SK-N-SH (cell line): ENCODE data around the gene ABCC4.

Experiments used
- ELF1 ChIP-seq: IDR thresholded peaks from 2 replicates; pipeline ENCODE4 v1.4.0; 2012
- GABPA ChIP-seq: IDR thresholded peaks from 2 replicates; pipeline ENCODE4 v1.4.0; 2012; ENCODE audit warnings: low read depth, mild to moderate bottlenecking
- REST ChIP-seq: IDR thresholded peaks from 2 replicates; pipeline ENCODE4 v1.6.1; 2012; ENCODE audit warnings: mild to moderate bottlenecking, low read depth, low read length, moderate library complexity
- TF ChIP-seq, protein P1 (sequence below): fragments of 200-600 bp; sonication (generic); IDR thresholded peaks from 2 replicates; pipeline ENCODE4 v1.6.1; 2017; ENCODE audit warnings: antibody characterized with exemption, mild to moderate bottlenecking, moderate library complexity

DNA sequence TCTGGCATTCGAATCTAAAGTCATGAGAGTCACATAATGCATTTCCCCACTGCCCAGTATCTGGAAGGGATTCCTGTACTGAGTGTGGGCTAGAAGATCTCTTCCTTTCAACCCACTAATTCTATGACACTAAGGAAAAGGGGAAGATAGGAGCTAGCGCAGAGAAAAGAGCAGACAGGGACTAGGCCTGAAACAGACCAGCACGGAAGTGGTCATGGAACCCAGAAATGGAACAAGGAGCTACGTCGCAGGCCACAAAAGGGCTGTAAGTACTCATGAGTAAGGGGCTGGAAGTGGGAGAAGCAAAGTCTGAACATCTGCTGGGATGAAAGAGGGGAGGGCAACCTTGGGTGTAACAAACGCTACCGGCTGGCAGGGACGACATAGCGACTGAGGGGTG, 8.6 kb downstream of the ABCC4 start:
- TF ChIP-seq, protein P1, sequence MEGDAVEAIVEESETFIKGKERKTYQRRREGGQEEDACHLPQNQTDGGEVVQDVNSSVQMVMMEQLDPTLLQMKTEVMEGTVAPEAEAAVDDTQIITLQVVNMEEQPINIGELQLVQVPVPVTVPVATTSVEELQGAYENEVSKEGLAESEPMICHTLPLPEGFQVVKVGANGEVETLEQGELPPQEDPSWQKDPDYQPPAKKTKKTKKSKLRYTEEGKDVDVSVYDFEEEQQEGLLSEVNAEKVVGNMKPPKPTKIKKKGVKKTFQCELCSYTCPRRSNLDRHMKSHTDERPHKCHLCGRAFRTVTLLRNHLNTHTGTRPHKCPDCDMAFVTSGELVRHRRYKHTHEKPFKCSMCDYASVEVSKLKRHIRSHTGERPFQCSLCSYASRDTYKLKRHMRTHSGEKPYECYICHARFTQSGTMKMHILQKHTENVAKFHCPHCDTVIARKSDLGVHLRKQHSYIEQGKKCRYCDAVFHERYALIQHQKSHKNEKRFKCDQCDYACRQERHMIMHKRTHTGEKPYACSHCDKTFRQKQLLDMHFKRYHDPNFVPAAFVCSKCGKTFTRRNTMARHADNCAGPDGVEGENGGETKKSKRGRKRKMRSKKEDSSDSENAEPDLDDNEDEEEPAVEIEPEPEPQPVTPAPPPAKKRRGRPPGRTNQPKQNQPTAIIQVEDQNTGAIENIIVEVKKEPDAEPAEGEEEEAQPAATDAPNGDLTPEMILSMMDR, result no peak
- no peak for TF ChIP-seq ELF1
- no peak for TF ChIP-seq GABPA
- no peak for TF ChIP-seq REST
